K562 (cell line): Measurements from ENCODE around the gene GSDME. TPM values are rescaled to one million over a fixed set of nuclear protein-coding genes. Genes with fewer than 3 reads are reported as not detected.

Experiments used
- ATAC-seq: fragments of 200-7000 bp; cut with Tn5 transposase; 3 replicates; pipeline ENCODE4 v1.9.1; 2020; ENCODE audit warnings: moderate library complexity
- BruUV-seq: library from RNA; stranded (reverse); fragments of 400-500 nt; replicated peaks from 2 replicates; lab custom pipeline; 2021; lab: Mats Ljungman, UMichigan
- CTCF ChIA-PET: fragments of 300-600 bp; formaldehyde crosslinking; extraction: SDS; loops from one replicate; lab custom pipeline; 2021; ENCODE audit warnings: low intra/inter-chr PET ratio; lab: Yijun Ruan, JAX
- POLR2A ChIA-PET: fragments of 300-600, 350-650 bp; sonication (Branson Sonifier 250); formaldehyde crosslinking; extraction: SDS; loops from one replicate; lab custom pipeline; 2021; ENCODE audit warnings: antibody characterized with exemption, inconsistent platforms; lab: Yijun Ruan, JAX
- DNase-seq, 4 experiments: peaks; one replicate each; pipeline versions ENCODE4 v3.0.0 to v3.0.0-alpha.2; 2011 to 2018; ENCODE audit warnings: low spot score in 3 of 4, mixed read lengths in 3 of 4; ENCODE audit errors: extremely low read depth in 1 of 4
- FAIRE-seq: peaks from 2 replicates; lab custom pipeline; 2011; peaks lifted over from hg19 to GRCh38; lab: Jason Lieb, UNC
- H2AFZ ChIP-seq: 2 replicates; pipeline ENCODE4 v1.6.0; 2011; ENCODE audit warnings: low read depth, low read length, control low read depth, inconsistent platforms
- H3K27ac ChIP-seq: fragments of 200-600 bp; 3 replicates; pipeline ENCODE4 v1.8.0; 2011; ENCODE audit warnings: low read depth, mild to moderate bottlenecking, control low read depth, inconsistent platforms, low read length, moderate library complexity, mixed read lengths; ENCODE audit errors: extremely low read depth
- H3K27me3 ChIP-seq, 2 experiments: fragments of 300-600 bp in 1 of 2; 2 replicates in 1 of 2; 3 replicates in 1 of 2; pipeline versions ENCODE4 v1.6.0 to v1.8.0; 2011; ENCODE audit warnings: inconsistent platforms in 2 of 2, low read length in 2 of 2, mild to moderate bottlenecking in 1 of 2, mixed read lengths in 1 of 2, moderate library complexity in 1 of 2; ENCODE audit not compliant: control insufficient read depth in 2 of 2, insufficient read depth in 2 of 2
- H3K36me3 ChIP-seq: fragments of 300-600 bp; 3 replicates; pipeline ENCODE4 v1.8.0; 2011; ENCODE audit warnings: mild to moderate bottlenecking, low read length, inconsistent platforms; ENCODE audit not compliant: control insufficient read depth, insufficient read depth
- H3K4me1 ChIP-seq, 2 experiments: fragments of 200-600 bp in 1 of 2; replicated peaks in 1 of 2; 2 replicates in 1 of 2; 3 replicates in 1 of 2; pipeline versions ENCODE4 v1.5.1 to v1.8.0; 2011; ENCODE audit warnings: inconsistent platforms in 2 of 2, low read length in 2 of 2, mild to moderate bottlenecking in 1 of 2, mixed read lengths in 1 of 2, moderate library complexity in 1 of 2; ENCODE audit not compliant: control insufficient read depth in 2 of 2, insufficient read depth in 2 of 2
- H3K4me2 ChIP-seq: 2 replicates; pipeline ENCODE4 v1.6.1; 2011; ENCODE audit warnings: low read length, control low read depth, inconsistent platforms, mixed read lengths; ENCODE audit not compliant: insufficient read depth
- H3K4me3 ChIP-seq: fragments of 200-600 bp; sonication (generic), shearing (Covaris generic); 2 replicates; pipeline ENCODE4 v1.5.1; 2016; ENCODE audit warnings: control low read depth, inconsistent platforms
- H3K79me2 ChIP-seq: fragments of 200-600 bp; 3 replicates; pipeline ENCODE4 v1.8.0; 2011; ENCODE audit warnings: low read length, inconsistent platforms; ENCODE audit not compliant: control insufficient read depth, insufficient read depth
- H3K9ac ChIP-seq, 2 experiments: 2 replicates each; pipeline versions ENCODE4 v1.6.0 to v1.6.1; 2011; ENCODE audit warnings: low read depth in 2 of 2, low read length in 2 of 2, control low read depth in 1 of 2, inconsistent platforms in 1 of 2, mild to moderate bottlenecking in 1 of 2, mixed read lengths in 1 of 2; ENCODE audit not compliant: insufficient read depth in 1 of 2
- H3K9me1 ChIP-seq: one replicate; pipeline ENCODE4 v1.6.0; 2011; ENCODE audit warnings: inconsistent platforms, mild to moderate bottlenecking, low read length, moderate library complexity; ENCODE audit not compliant: control insufficient read depth, insufficient read depth
- H3K9me3 ChIP-seq: replicated peaks from 2 replicates; pipeline ENCODE4 v1.5.1; 2011; ENCODE audit warnings: low read depth, low read length, inconsistent platforms; ENCODE audit not compliant: control insufficient read depth, insufficient read depth
- H4K20me1 ChIP-seq: replicated peaks from 2 replicates; pipeline ENCODE4 v1.6.1; 2011; ENCODE audit warnings: low read length, inconsistent platforms, mixed read lengths; ENCODE audit not compliant: control insufficient read depth, insufficient read depth
- ETV5 ChIP-seq: sonication (generic); formaldehyde crosslinking; IDR thresholded peaks from 2 replicates; pipeline ENCODE4 v1.4.0; 2020; ENCODE audit warnings: low read depth, mild to moderate bottlenecking, missing genetic modification reagents
- FOS ChIP-seq: IDR thresholded peaks from 3 replicates; pipeline ENCODE4 v1.6.1; 2011; ENCODE audit not compliant: insufficient read length; ENCODE audit errors: extremely low read depth
- ILK ChIP-seq: fragments of 450-650 bp; IDR thresholded peaks from 2 replicates; pipeline ENCODE4 v1.6.1; 2016; ENCODE audit warnings: missing genetic modification characterization, low read depth, mild to moderate bottlenecking, missing compliant biosample characterization, moderate library complexity, borderline replicate concordance
- KHSRP ChIP-seq: fragments of 450-650 bp; IDR thresholded peaks from 2 replicates; pipeline ENCODE4 v1.6.1; 2017
- NR4A1 ChIP-seq, 2 experiments: fragments of 250-450 bp in 1 of 2; fragments of 450-650 bp in 1 of 2; sonication (Bioruptor Pico) in 1 of 2; IDR thresholded peaks; 2 replicates each; pipeline versions ENCODE4 v1.4.0 to v1.6.1; 2016 to 2020; ENCODE audit warnings: mild to moderate bottlenecking in 2 of 2, missing compliant biosample characterization in 1 of 2, missing genetic modification characterization in 1 of 2, moderate library complexity in 1 of 2
- POU5F1 ChIP-seq: fragments of 150-350 bp; IDR thresholded peaks from 2 replicates; pipeline ENCODE4 v1.6.1; 2014; ENCODE audit warnings: borderline replicate concordance, low read length, low read depth, mild to moderate bottlenecking; ENCODE audit not compliant: partially characterized antibody
- RBFOX2 ChIP-seq: fragments of 200-400 bp; formaldehyde crosslinking; IDR thresholded peaks from 2 replicates; pipeline ENCODE4 v1.6.1; 2017; ENCODE audit warnings: low read depth, mild to moderate bottlenecking, low read length, moderate library complexity
- YY1 ChIP-seq, 3 experiments: IDR thresholded peaks; 2 replicates each; pipeline ENCODE4 v1.6.1; 2011; ENCODE audit warnings: low read length in 2 of 3, mild to moderate bottlenecking in 2 of 3, moderate library complexity in 2 of 3, borderline replicate concordance in 1 of 3, control low read depth in 1 of 3, low read depth in 1 of 3; ENCODE audit not compliant: insufficient read depth in 3 of 3, insufficient replicate concordance in 2 of 3, control insufficient read depth in 1 of 3, insufficient read length in 1 of 3; ENCODE audit errors: extremely low read depth in 1 of 3
- ZNF224 ChIP-seq: sonication (generic); formaldehyde crosslinking; IDR thresholded peaks from 2 replicates; pipeline ENCODE4 v1.8.0; 2022; ENCODE audit warnings: mild to moderate bottlenecking, missing genetic modification reagents
- ZNF551 ChIP-seq: fragments of 250-450 bp; sonication (Bioruptor Pico); IDR thresholded peaks from 2 replicates; pipeline ENCODE4 v1.5.0; 2021; ENCODE audit warnings: mild to moderate bottlenecking, moderate library complexity
- WGBS: fragments of 100-300 bp; shearing (Covaris generic); methylation state at CpG from one replicate; pipeline ENCODE4 v1.1.6; 2016; ENCODE audit warnings: low coverage, mixed read lengths; ENCODE audit not compliant: insufficient coverage; ENCODE audit errors: missing lambda C conversion rate; 5-methylcytosine and 5-hydroxymethylcytosine counted together
- in situ Hi-C: fragments of 300-500 bp; cut with MboI; formaldehyde crosslinking; loops from 4 replicates; pipeline ENCODE4 v1.15.0; 2018; ENCODE audit warnings: inconsistent platforms, mixed read lengths
- intact Hi-C: fragments of 100-400 bp; cut with micrococcal nuclease; formaldehyde crosslinking; loops from 2 replicates; pipeline ENCODE4 v1.14.2; 2022
- polyA plus RNA-seq, 8 experiments: library from polyadenylated mRNA; depleted of rRNA in 4 of 8; stranded (reverse) in 5 of 8; unstranded in 3 of 8; fragments of >200 nt; fragmentation: Nextera tagmentation in 2 of 8; fragmentation: Illumina TruSeq in 1 of 8; extraction: Ambion mirVana in 2 of 8; extraction: Trizol in 1 of 8; gene quantifications; 2 replicates each; pipeline versions ENCODE4 v1.2.1 to v1.2.3, GENCODE V29; 2011 to 2014; ENCODE audit warnings: inconsistent platforms in 1 of 8, missing spikeins in 1 of 8
- total RNA-seq, 7 experiments: library from RNA; depleted of rRNA in 6 of 7; stranded (reverse); fragments of >200 nt in 6 of 7; fragmentation: Illumina TruSeq in 2 of 7; extraction: Trizol in 2 of 7; gene quantifications; 2 replicates each; pipeline versions ENCODE4 v1.2.1 to v1.2.3, GENCODE V29; 2011 to 2021; ENCODE audit warnings: low replicate concordance in 1 of 7
- TF ChIP-seq, protein P1 (sequence below): fragments of 450-650 bp; formaldehyde crosslinking; IDR thresholded peaks from 2 replicates; pipeline ENCODE4 v1.4.0; 2022; ENCODE audit warnings: missing genetic modification characterization
- TF ChIP-seq, protein P2 (sequence below), 2 experiments: IDR thresholded peaks; 2 replicates each; pipeline ENCODE4 v1.6.1; 2011; ENCODE audit warnings: borderline replicate concordance in 1 of 2, control low read depth in 1 of 2, low read depth in 1 of 2, low read length in 1 of 2, mild to moderate bottlenecking in 1 of 2, mixed read lengths in 1 of 2, moderate library complexity in 1 of 2; ENCODE audit not compliant: insufficient read depth in 1 of 2, insufficient read length in 1 of 2, poor library complexity in 1 of 2, severe bottlenecking in 1 of 2; ENCODE audit errors: extremely low read depth in 1 of 2

Gene GSDME
- total and polyA plus RNA-seq, 9 of the 15 experiments (the other 6 are each of a cell fraction or from before 2014, with no cell fraction given): 0.37 to 1.9 (median 0.62) TPM

- Histone ChIP-seq H3K36me3 (peaks cover 5% of the 10 kb centered on the region; the same call in 2 of the 3 replicates), H3K9ac (no peak overlapping the region), H3K4me1 (peaks cover 0 to 16% of the 10 kb centered on the region in 2 experiments; a peak in 2 of 5 replicates), H4K20me1 (no peaks in the 10 kb centered on the region), H3K9me3 (no peaks in the 10 kb centered on the region), H3K9me1 (no peaks in the 10 kb centered on the region), H3K4me2 (no peak overlapping the region), H2AFZ (no peak overlapping the region), H3K27ac (peak overlapping the region; percentile 25; the same call in 1 of the 3 replicates), H3K27me3 (no peaks in the 10 kb centered on the region), H3K4me3 (no peak overlapping the region), H3K79me2 (no peaks in the 10 kb centered on the region)
- no peak for TF ChIP-seq ETV5 (CRISPR knock-in tag)
- no peak for TF ChIP-seq NR4A1 (CRISPR knock-in tag; IDR thresholded peaks at IDR 0.05)
- TF ChIP-seq NR4A1 (tag; IDR thresholded peaks at IDR 0.05): no peak
- TF ChIP-seq, protein P1, sequence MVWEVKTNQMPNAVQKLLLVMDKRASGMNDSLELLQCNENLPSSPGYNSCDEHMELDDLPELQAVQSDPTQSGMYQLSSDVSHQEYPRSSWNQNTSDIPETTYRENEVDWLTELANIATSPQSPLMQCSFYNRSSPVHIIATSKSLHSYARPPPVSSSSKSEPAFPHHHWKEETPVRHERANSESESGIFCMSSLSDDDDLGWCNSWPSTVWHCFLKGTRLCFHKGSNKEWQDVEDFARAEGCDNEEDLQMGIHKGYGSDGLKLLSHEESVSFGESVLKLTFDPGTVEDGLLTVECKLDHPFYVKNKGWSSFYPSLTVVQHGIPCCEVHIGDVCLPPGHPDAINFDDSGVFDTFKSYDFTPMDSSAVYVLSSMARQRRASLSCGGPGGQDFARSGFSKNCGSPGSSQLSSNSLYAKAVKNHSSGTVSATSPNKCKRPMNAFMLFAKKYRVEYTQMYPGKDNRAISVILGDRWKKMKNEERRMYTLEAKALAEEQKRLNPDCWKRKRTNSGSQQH (CRISPR knock-in tag): no peak
- TF ChIP-seq, protein P2, sequence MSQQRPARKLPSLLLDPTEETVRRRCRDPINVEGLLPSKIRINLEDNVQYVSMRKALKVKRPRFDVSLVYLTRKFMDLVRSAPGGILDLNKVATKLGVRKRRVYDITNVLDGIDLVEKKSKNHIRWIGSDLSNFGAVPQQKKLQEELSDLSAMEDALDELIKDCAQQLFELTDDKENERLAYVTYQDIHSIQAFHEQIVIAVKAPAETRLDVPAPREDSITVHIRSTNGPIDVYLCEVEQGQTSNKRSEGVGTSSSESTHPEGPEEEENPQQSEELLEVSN (IDR thresholded peaks at IDR 0.05; ENCODE audit: borderline replicate concordance in 1 of 2, extremely low read depth in 1 of 2, insufficient read depth in 1 of 2, insufficient read length in 1 of 2, low read depth in 1 of 2, low read length in 1 of 2, poor library complexity in 1 of 2, severe bottlenecking in 1 of 2): no peak
- no peak for TF ChIP-seq RBFOX2
- TF ChIP-seq YY1 (IDR thresholded peaks at IDR 0.05; ENCODE audit: borderline replicate concordance in 1 of 3, control insufficient read depth in 1 of 3, extremely low read depth in 1 of 3, insufficient read depth in 3 of 3, insufficient read length in 1 of 3, insufficient replicate concordance in 2 of 3, low read depth in 1 of 3, low read length in 2 of 3): no peak
- no peak for TF ChIP-seq KHSRP
- no peak for TF ChIP-seq ZNF551 (CRISPR knock-in tag)
- no peak for TF ChIP-seq POU5F1
- no peak for TF ChIP-seq ZNF224 (CRISPR knock-in tag)
- no peak for TF ChIP-seq FOS
- TF ChIP-seq ILK (tag): no peak
- BruUV-seq: no TSS peak
- ATAC-seq: peak; percentile 33; the same call in 1 of the 3 replicates
- intact Hi-C loops (loop anchor here (5.0 kb wide), 2 partner anchors 262 to 352 kb away; no protein-coding TSS in a partner anchor), in situ Hi-C loops (loop anchor here (10.0 kb wide), 2 partner anchors 364 to 1104 kb away; no protein-coding TSS in a partner anchor)
- CTCF ChIA-PET: no interaction called here
- WGBS: 39% methylated on average over 3 of the region's 3 CpGs
- DNase-seq: peak in 1 of 4 experiments; percentile 9
- no peak for FAIRE-seq
- POLR2A ChIA-PET: interaction anchor here (0.6 to 1.4 kb wide), 6 partner anchors 15 to 294 kb away, joined by 3 to 4 read pairs (median 3); partner anchors contain the start of gene PALS2
Observed at GRCh38 chr7:24668927-24669635, 88.2 kb downstream of the GSDME start.
